Measurements from ENCODE around the gene TACC3. TPM values are rescaled to one million over a fixed set of nuclear protein-coding genes. Genes with fewer than 3 reads are reported as not detected.

The TACC3 gene
- polyA plus RNA-seq, 1 of the 3 experiments (the other 2 are of a cell fraction), result 49.5 TPM

DNA sequence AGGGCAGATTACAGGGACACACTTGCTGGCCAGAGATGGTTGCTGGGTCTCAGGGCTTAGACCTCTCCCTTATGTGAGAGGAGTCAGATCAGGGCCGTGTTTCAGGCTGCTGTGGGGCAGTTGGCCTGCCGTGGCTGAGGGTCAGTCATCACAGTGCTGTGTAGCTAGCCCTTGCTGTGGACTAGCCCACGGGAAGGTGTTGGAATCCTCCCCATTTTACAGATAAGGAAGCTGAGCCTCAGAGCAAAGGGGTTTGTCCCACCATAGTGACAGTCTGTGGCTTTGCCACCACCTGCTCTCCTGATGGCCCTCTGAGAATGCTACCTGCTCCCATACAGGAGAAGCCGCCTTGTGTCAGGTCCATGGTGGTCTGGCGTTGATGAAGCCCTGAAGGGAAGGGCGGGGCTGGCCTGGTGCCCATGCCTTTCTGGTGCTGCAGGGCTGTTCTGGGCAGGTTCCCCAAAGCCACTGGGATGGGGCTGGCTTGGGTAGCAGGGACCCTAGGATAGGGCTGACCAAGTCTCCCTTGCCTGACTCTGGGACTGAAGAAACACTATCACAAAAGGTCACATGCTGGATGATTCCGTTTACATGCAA, 34.8 kb upstream of the TACC3 start:
- POLR2A ChIA-PET, result no interaction called here
- peaks cover 4 to 13% of the 10 kb centered on the region in 2 experiments; a peak in 2 of 4 replicates for H3K4me1 ChIP-seq (ENCODE audit: control insufficient read depth in 1 of 2, insufficient read depth in 2 of 2, low read depth in 1 of 2, low read length in 1 of 2)

DNA sequence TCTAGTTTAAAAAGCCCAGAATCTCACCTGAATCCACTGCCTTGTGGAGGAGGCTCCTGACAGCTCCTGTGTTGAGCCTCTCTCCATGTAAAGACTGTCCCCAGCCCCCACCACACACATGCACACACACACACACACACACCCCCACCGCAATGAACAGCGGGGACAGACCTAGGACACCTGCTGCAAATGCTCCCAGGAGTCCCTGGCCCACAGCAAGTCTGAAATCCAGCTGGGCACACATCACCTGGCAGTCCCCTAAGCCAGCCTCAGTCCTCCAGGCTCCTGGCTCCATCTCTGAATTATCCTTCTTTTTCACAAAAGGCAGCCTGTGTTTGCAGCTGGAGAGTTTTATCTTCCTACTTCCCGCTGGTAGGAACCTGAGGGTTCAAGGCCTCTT, 30.6 kb upstream of the TACC3 start:
- POLR2A ChIA-PET, result no interaction called here
- H3K27ac ChIP-seq (ENCODE audit: low read depth in 2 of 2, low read length in 1 of 2), result no peak overlapping the region
- no peaks in the 10 kb centered on the region for H3K9me2 ChIP-seq
- no peaks in the 10 kb centered on the region for H3K79me2 ChIP-seq (ENCODE audit: insufficient read depth)
- CTCF ChIA-PET, result interaction anchor here (2.6 to 10.2 kb wide), 2 partner anchors 34 to 61 kb away, joined by 7 to 232 read pairs; partner anchors contain the start of genes TACC3 and TMEM129
- H3K4me1 ChIP-seq (ENCODE audit: control insufficient read depth in 1 of 2, insufficient read depth in 2 of 2, low read depth in 1 of 2, low read length in 1 of 2), result no peaks in the 10 kb centered on the region; a peak in 1 of 4 replicates
- H3K4me2 ChIP-seq, result no peak overlapping the region
- H3K9ac ChIP-seq, result no peak overlapping the region
- H3K36me3 ChIP-seq (replicated peaks in 1 of 2; ENCODE audit: control insufficient read depth in 1 of 2, insufficient read depth in 2 of 2, low read length in 1 of 2), result peaks cover 34 to 40% of the 10 kb centered on the region in 2 experiments
- no peaks in the 10 kb centered on the region for H3K9me3 ChIP-seq
- H2AFZ ChIP-seq (ENCODE audit: low read depth), result no peak overlapping the region
- H3K27me3 ChIP-seq (ENCODE audit: insufficient read depth), result no peaks in the 10 kb centered on the region
- WGBS (ENCODE audit: low lambda C conversion rate), result 96% methylated on average over 3 of the region's 3 CpGs
- peaks cover 27% of the 10 kb centered on the region for H3F3A ChIP-seq (replicated peaks; ENCODE audit: insufficient read depth)
- H4K20me1 ChIP-seq (ENCODE audit: insufficient read depth), result 0 out of 2 replicates have a peak, but pooled peaks cover 11% of the 10 kb centered on the region
- no peak for TF ChIP-seq TAF1 (IDR thresholded peaks at IDR 0.05; ENCODE audit: borderline replicate concordance, low read depth, low read length)
- no peak for TF ChIP-seq SIN3A (IDR thresholded peaks at IDR 0.05; ENCODE audit: borderline replicate concordance, low read depth, low read length)
- TF ChIP-seq GATA2 (CRISPR knock-in tag; IDR thresholded peaks at IDR 0.05), result no peak
- no peak for TF ChIP-seq TCF12 (IDR thresholded peaks at IDR 0.05)
- TF ChIP-seq, protein P1, sequence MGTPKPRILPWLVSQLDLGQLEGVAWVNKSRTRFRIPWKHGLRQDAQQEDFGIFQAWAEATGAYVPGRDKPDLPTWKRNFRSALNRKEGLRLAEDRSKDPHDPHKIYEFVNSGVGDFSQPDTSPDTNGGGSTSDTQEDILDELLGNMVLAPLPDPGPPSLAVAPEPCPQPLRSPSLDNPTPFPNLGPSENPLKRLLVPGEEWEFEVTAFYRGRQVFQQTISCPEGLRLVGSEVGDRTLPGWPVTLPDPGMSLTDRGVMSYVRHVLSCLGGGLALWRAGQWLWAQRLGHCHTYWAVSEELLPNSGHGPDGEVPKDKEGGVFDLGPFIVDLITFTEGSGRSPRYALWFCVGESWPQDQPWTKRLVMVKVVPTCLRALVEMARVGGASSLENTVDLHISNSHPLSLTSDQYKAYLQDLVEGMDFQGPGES (IDR thresholded peaks at IDR 0.05; ENCODE audit: low read depth, low read length), result no peak
- no peak for TF ChIP-seq POLR2AphosphoS5 (IDR thresholded peaks at IDR 0.05; ENCODE audit: low read depth, low read length)
- TF ChIP-seq, protein P2, sequence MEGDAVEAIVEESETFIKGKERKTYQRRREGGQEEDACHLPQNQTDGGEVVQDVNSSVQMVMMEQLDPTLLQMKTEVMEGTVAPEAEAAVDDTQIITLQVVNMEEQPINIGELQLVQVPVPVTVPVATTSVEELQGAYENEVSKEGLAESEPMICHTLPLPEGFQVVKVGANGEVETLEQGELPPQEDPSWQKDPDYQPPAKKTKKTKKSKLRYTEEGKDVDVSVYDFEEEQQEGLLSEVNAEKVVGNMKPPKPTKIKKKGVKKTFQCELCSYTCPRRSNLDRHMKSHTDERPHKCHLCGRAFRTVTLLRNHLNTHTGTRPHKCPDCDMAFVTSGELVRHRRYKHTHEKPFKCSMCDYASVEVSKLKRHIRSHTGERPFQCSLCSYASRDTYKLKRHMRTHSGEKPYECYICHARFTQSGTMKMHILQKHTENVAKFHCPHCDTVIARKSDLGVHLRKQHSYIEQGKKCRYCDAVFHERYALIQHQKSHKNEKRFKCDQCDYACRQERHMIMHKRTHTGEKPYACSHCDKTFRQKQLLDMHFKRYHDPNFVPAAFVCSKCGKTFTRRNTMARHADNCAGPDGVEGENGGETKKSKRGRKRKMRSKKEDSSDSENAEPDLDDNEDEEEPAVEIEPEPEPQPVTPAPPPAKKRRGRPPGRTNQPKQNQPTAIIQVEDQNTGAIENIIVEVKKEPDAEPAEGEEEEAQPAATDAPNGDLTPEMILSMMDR (IDR thresholded peaks at IDR 0.05), result no peak
- no peak for TF ChIP-seq NRF1 (IDR thresholded peaks at IDR 0.05; ENCODE audit: low read depth, low read length)
- no peak for TF ChIP-seq RFX5 (IDR thresholded peaks at IDR 0.05; ENCODE audit: low read length)
- TF ChIP-seq RAD21 (IDR thresholded peaks at IDR 0.05; ENCODE audit: low read length), result no peak
- no peak for TF ChIP-seq TEAD4 (IDR thresholded peaks at IDR 0.05; ENCODE audit: borderline replicate concordance, insufficient read depth)
- TF ChIP-seq ELF1 (IDR thresholded peaks at IDR 0.05), result no peak
- TF ChIP-seq FOXM1 (IDR thresholded peaks at IDR 0.05; ENCODE audit: low read depth), result no peak
- TF ChIP-seq, protein P3, sequence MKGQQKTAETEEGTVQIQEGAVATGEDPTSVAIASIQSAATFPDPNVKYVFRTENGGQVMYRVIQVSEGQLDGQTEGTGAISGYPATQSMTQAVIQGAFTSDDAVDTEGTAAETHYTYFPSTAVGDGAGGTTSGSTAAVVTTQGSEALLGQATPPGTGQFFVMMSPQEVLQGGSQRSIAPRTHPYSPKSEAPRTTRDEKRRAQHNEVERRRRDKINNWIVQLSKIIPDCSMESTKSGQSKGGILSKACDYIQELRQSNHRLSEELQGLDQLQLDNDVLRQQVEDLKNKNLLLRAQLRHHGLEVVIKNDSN (IDR thresholded peaks at IDR 0.05; ENCODE audit: borderline replicate concordance, low read depth), result no peak
- TF ChIP-seq CHD2 (IDR thresholded peaks at IDR 0.05; ENCODE audit: low read length, partially characterized antibody), result no peak
- DNase-seq, result no peak
- H3K4me3 ChIP-seq (ENCODE audit: low read depth in 2 of 2, low read length in 1 of 2), result no peak overlapping the region

More for the DNA sequence above, 34.8 kb upstream of the TACC3 start:
- TF ChIP-seq GATA2 (CRISPR knock-in tag; IDR thresholded peaks at IDR 0.05) (no peak), GABPA (IDR thresholded peaks at IDR 0.05; ENCODE audit: low read depth) (no peak), EZH2phosphoT487 (IDR thresholded peaks at IDR 0.05; ENCODE audit: borderline replicate concordance, low read depth) (no peak), RFX5 (IDR thresholded peaks at IDR 0.05; ENCODE audit: low read length) (no peak), POLR2AphosphoS5 (IDR thresholded peaks at IDR 0.05; ENCODE audit: low read depth, low read length) (no peak), FOXJ3 (CRISPR knock-in tag; IDR thresholded peaks at IDR 0.05) (no peak)
- TF ChIP-seq, protein P1 (IDR thresholded peaks at IDR 0.05; ENCODE audit: low read depth, low read length), result no peak
- TF ChIP-seq, protein P2 (IDR thresholded peaks at IDR 0.05), result no peak
- no peaks in the 10 kb centered on the region for H3K9me2 ChIP-seq
- H3K9ac ChIP-seq, result no peak overlapping the region
- H3K36me3 ChIP-seq (replicated peaks in 1 of 2; ENCODE audit: control insufficient read depth in 1 of 2, insufficient read depth in 2 of 2, low read length in 1 of 2), result peaks cover 8 to 11% of the 10 kb centered on the region in 2 experiments
- peaks cover 23% of the 10 kb centered on the region for H3F3A ChIP-seq (replicated peaks; ENCODE audit: insufficient read depth)
- H4K20me1 ChIP-seq (ENCODE audit: insufficient read depth), result no peaks in the 10 kb centered on the region
- peaks cover 4% of the 10 kb centered on the region for H3K79me2 ChIP-seq (ENCODE audit: insufficient read depth)
- no peak overlapping the region for H3K4me2 ChIP-seq
- no peak for DNase-seq
- H3K27ac ChIP-seq (ENCODE audit: low read depth in 2 of 2, low read length in 1 of 2), result no peak overlapping the region
- H3K9me3 ChIP-seq, result no peaks in the 10 kb centered on the region
- WGBS (ENCODE audit: low lambda C conversion rate), result 64% methylated on average over 5 of the region's 7 CpGs
- no peak overlapping the region for H2AFZ ChIP-seq (ENCODE audit: low read depth)
- H3K4me3 ChIP-seq (ENCODE audit: low read depth in 2 of 2, low read length in 1 of 2), result no peak overlapping the region
- CTCF ChIA-PET, result interaction anchor here (1.2 to 10.2 kb wide), 2 partner anchors 8 to 38 kb away, joined by 3 to 232 read pairs; partner anchors contain the start of genes TACC3 and TMEM129
- no peaks in the 10 kb centered on the region for H3K27me3 ChIP-seq (ENCODE audit: insufficient read depth)

All from SK-N-SH (cell line).